NCI-H82 (cell line): ENCODE measurements around the gene HINT2.

Source experiments
- DNase-seq: peaks from one replicate; lab custom pipeline; 2025; lab: John Stamatoyannopoulos, UW

Gene HINT2

DNA sequence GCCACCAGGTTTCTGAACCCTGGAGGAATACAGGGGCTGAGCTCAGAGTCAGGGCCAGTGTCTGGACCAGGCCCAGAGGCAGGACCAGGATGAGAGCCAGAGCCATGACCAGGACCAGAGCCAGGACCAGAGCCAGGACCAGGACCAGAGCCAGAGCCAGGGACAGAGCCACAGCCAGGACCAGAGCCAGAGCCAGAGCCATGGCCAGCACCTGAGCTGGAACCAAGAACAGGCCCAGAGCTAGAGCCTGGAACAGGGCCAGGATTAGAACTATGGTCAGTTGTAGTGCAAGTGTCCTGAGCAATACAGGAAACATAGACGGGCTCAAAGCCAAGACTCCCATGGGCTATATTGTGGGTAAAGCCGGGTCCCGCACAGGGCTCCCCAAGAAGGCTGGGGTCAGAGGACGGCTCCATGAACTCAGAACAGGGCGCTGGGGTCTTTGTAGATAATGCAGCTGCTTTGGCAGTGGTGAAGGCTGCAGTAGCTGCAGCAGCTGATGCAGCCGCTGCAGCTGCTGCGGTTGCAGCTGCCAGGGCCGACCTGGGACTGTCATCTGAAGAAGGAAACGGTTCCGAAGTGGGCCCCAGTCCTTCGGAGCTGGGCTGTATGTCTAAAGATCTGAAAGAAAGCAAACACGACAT lies 3.3 kb downstream of the HINT2 start:
- no peak for DNase-seq

DNA sequence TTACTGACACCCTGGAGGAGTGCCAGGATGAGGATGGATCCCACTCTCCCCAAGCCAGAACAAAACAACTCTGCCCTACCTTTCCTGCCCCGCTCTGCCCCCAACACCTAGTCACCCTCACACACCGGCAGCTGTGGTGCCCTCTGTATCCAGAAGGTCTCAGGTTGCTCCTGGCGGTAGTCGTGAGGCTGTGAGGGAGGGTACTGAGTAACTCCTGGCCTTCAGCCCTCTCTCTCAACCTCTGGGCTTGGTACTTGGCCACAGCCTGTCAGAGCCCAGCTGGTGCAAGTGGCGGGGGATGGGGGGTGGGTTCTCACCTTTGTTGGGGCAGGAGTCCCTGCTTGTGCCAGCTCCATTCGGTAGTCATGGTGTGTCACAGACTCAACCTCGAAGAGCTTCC lies 4.7 kb downstream of the HINT2 start:
- DNase-seq, result no peak

DNA sequence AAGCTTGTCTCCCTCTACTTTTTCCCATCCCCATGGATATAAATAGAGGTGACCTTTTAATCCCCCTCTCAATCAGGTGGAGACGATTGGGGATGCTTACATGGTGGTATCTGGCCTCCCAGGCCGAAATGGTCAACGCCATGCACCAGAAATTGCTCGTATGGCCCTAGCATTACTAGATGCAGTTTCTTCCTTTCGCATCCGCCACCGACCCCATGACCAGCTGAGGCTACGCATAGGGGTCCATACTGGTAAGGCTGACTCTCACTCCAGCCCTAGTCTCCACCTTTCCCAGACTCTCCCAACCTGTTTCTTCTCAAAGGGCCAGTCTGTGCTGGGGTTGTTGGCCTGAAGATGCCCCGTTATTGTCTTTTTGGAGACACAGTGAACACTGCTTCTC lies 6.4 kb downstream of the HINT2 start:
- DNase-seq, result no peak

DNA sequence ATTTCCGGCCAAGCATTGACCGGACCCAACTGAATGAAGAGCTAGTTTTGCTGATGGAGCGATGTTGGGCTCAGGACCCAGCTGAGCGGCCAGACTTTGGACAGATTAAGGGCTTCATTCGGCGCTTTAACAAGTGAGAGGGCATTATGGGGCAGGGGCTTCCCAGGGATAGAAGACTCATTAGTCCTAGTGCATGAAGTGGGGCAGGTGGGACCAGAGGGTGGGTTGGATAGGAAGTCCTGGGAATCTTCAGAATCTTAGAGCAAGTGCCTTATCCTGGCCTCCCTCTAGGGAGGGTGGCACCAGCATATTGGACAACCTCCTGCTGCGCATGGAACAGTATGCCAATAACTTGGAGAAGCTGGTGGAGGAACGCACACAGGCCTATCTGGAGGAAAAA lies 8.7 kb downstream of the HINT2 start:
- no peak for DNase-seq

DNA sequence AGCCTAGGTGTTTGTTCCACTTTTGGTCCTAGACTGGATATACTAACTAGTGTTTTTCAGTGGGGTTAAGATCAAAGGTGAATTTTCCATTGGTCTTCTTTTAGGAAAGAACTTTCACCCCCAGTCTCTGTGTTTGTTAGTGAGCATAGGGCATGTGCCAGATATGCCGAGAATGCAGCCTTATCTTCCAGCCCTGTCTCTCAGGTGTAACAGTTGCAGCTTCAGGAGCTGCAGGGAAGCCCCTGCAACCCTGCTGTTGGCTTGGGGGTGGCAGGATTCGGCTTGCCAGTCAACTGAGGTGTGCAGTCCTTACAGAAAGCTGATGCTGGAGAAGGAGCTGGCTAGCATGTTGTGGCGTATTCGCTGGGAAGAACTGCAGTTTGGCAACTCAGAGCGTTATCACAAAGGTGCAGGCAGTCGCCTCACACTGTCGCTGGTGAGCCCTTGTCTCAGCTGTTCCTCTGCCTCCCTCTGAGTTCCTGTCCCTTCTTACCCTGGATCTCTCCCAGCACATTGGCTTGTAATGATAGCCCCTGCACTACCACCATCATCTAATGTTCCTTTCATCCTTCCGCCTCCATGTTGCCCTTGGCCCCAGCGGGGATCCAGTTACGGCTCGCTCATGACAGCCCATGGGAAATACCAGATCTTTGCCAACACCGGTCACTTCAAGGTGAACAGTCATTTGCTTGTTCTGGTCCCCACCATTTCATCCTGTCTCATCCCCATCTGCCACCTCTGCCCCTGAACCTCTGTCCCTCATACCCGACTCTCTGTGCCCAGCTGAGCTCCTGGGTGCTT lies 13.3 kb downstream of the HINT2 start:
- no peak for DNase-seq

DNA sequence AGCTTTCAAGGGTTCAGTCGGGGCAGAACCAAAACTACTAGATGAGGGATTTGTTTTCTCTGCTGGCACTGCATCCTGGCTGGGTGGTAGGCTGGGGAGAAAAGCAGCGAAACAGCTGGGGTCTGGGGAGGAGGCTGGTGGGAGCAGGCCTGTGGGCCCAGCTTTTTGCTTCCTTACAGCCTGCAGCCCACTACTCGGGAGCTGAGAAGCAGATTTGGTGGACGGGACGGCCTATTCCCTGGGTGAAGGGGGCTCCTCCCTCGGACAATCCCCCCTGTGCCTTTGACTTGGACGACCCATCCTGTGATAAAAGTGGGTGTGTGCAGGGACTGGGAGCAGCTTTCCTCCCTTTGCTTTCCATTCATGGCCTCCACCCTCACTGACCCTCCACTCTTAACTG lies 14.3 kb downstream of the HINT2 start:
- no peak for DNase-seq

DNA sequence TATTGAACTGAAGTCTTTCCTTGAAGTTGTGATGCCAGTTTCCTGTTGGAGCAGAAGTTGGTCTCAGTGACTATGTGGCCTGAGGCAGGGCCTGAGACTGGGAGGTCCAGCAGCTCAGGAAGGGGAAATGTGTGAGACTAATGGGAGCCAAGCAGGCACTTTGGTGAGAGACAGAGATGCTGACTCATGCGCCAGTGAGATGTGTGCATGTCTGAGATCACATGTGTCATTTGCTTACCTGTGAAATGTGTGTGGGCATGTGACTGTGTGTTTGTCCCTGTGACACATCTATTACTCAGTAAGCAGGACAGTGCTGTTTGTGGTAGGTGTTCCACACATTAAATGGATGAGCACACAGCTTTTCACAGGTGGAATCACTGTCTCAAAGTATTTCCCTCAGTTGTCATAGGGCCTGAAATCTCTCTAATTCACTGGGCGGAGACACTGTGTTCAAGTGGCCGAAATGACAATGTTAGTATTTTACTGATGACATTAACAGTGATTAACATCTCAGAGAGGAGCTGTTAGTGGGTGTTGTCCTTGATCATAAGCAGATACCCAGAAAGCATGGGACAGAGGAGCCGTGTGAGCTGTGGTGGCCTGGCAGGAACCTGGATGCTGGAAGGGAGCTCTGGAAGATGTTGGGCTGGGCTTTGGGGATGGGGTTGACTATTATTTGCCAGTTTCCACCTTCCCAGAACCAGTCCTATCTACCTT lies 16.0 kb downstream of the HINT2 start:
- DNase-seq, result no peak

DNA sequence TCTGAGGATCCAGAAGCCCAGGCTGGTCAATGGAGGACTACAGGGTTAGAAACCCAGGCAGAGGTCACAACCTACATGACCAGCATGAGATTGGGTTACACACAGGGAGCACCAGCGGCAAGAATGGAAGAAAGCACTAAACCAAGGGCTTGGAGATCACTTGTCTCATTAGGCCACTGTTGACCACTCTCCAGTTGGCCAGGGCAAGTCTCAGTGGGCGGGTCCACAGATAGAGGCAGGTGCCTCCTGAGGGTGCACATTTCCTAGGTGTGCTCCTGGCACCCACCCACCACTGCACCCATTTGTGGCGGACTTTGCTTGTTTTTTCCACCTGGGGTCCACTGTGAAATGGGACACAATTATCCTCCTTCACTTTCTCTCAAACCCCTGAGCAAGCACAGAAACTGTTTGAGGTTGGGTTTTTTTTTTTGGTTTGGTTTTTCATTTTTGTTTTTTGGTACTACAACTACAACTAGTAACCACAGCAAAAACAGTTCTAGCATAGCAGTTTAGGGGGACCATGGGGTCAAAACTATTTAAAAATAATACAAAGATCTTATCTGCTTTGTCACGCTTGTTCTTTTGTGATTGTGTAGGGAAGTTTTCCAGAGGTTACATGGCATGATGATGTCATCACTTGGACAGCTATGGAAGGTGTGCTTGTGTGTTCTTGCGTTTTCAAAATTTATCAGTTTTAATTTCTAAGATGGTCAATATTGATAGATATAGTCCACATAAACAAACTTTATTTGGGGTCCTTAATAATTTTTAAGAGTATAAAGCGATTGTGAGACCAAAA lies 17.3 kb downstream of the HINT2 start:
- DNase-seq, result no peak

DNA sequence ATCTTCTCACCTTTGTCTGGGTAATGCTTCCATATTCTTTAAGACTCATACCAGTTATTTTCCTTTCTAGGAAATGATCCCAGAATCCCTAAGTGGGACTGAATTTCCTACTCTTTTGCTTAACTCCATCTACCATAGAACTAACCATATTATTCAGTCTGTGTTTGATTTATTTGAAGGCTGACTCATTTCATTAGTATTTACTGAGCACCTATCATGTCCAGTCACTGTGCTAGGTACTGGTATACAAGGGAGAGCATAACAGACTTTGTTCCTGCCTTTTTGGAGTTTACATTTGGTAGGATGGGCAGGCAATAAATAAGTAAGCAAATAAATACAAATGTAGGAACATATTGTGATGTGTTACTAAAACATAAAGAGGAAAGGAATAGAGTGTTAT lies 19.1 kb downstream of the HINT2 start:
- no peak for DNase-seq

DNA sequence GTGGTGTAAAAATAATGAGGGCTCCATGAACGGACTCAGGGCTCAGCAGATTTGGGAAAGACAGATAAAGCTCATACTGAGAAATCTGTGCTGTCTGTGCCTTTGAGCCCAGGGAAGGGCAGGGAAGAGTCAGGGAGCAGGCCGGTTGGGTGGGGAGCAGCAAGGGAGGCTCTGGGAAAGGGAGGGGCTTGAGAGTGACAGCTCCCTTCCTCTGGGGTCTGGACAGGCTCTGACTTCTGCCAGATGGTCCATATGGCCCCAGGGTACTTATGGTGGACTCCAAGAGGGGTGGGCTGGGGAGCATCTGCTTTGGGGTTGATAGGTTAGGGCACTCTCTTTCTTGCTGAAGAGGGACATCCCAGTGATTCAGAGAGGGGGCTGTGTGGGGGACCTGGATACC lies 21.4 kb downstream of the HINT2 start:
- peak; percentile 80 for DNase-seq

DNA sequence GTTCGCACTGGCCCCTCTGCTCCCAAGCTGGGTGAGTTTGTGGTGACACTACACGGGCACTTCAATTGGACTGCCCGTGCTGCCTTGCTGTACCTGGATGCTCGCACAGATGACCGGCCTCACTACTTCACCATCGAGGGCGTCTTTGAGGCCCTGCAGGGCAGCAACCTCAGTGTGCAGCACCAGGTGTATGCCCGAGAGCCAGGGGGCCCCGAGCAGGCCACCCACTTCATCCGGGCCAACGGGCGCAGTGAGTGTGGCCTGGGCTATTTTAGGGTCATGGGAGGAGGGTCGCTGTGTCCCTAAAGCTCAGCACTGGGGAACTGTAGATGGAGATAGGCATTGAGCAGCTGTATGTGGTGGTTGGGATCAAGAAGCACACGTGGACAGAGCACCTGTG lies 22.0 kb downstream of the HINT2 start:
- DNase-seq, result no peak

DNA sequence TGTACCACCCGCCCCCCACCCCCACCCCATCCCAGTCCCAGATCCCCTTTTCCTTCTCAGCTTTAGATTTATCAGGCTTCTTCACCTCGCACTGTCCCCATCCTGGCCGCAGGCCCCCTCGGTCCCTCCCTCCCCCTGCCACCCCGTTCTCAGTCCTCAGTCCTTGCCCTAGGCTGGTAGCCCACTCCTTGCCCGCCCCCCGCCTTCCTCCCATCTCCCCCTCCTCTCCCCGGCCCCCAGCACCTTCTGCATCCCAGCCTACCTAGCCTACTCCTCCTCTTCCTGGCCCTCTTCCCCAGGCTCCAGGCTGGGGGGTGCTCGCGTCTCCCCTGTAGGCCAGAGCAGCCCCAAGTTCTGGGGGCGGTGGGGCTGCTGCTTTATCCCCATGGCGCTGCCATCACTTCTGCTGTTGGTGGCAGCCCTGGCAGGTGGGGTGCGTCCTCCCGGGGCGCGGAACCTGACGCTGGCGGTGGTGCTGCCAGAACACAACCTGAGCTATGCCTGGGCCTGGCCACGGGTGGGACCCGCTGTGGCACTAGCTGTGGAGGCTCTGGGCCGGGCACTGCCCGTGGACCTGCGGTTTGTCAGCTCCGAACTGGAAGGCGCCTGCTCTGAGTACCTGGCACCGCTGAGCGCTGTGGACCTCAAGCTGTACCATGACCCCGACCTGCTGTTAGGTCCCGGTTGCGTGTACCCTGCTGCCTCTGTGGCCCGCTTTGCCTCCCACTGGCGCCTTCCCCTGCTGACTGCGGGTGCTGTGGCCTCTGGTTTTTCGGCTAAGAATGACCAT lies 22.6 kb downstream of the HINT2 start:
- DNase-seq, result no peak

DNA sequence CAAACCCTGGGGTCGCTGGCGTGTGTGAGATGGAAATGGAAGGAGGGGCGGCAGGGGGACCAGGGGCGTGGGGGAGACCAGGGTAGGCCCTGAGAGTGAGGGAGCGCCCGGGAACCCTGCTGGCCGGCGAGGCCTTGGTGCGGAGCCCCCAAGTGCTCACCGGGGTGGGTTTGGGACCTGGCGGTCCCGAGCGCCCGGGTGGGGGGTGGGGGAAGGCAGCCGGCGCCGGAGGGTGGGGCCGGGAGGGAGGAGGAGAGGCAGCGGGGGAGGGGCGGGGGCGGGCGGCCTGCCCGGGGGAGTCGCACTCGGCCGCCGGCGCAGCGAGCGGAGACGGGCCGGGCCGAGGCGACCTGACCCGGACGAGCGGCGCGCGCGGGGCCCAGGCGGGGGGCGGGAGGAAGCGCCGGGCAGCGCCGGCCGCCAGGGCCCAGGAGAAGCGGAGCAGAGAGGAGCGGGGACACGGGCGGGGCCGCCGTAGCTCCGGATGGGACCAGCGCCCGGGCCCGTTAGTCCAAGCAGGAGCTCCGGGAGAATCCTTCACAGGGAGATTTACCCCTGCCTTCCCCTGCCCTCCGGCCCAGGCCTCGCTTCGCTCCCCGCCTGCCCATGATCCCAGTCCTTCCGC lies 23.4 kb downstream of the HINT2 start, which contains the start of gene NPR2:
Gene NPR2 (plus strand): TSS at position 295 of the 625 bp plus-strand sequence. CDS start 818 bp downstream, outside the sequence.
- peak; percentile 68 for DNase-seq

DNA sequence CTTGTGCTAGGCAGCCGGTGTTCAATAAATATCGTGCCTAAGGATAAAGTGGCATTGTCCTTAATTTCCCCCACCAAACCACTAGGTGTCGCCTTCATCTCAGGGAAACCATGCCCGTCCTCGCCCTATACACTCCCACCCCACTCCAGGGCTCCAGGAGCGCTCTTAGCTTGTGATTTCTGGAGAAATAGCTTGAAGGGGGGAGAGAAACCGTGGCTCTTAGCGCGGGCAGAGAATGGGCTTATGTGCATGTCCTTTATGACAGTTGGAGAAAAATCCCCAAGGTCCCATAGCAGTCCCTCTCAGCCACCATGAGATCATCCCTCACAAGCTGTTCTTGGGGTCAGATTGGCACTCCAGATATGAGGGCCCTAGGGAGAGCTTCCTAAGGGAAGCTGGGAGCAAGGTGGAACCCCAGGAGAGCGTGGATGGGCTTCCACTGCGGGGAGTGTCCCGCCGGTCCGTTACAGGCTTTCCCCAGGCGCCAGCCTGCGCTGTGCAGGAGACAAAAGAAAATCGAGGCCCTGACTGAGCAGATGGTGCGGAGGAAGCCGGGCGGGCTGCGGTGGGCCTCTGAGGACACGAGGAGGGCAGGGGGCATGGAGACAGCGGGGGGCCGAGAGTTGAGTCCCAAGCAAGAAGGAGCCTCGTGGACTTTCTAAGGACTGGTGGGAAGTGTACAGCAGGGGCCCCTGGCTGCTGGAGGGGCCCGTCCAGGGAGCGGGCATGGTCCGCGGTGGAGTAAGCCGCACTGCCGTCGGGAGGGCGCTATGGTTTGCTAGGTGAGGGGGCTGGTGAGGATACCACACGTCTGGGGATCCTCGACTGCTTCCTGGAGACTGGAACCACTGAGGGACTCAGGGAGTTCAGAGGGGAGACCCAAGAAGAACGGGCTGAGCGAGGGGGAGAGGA lies 24.2 kb downstream of the HINT2 start:
- DNase-seq, result peak; percentile 93

DNA sequence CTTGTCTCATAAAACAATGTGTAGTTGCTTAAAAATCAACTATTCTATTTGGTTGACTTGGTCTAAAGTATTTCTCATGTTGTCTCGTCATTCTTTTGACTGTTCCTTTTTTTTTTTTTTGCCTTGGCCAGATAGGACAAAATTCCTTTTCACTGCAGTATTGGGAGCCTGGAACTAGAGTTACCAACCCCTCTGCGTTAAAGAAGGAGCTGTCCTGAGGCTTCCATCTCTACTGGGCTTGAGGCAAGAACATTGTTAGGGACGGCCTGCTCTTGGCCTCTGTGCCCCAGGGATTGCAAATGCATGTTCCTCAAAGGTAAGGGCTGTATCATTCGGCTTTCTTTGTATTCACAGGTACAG lies 24.8 kb downstream of the HINT2 start:
- DNase-seq, result no peak

DNA sequence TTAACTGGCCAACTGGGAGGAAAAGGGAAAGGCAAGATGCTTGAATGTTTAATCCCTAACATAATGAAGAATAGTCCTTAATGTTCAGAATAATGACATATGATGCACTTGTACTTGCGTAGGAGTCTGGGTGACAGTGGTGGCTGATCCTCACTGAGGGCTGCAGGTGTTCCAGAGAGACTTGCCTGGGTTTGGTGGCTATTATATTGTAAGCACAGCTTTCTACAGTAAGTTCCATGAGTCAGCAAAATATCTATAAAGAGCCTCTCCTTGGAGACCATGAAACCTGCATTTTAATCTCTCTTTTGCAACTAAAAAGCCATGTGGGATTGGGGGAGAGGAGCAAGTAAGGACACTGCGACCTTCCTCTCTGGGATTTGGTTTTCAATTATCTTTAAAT lies 25.3 kb downstream of the HINT2 start:
- DNase-seq, result peak; percentile 7

DNA sequence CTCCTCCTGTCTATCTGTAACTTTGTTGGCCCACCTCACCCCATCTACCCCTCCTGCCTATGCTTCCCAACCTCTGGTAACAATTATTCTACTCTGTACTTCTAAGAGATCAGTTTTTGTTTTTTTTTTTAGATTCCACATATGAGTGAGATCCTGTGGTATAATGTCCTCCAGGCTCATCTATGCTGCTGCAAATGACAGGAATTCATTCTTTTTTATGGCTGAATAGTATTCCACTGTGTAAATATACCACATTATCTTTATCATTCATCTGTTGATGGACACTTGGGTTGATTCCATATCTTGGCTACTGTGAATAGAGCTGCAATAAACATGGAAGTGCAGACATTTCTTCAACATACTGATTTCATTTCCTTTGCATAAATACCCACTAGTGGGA lies 31.4 kb downstream of the HINT2 start:
- DNase-seq, result no peak

DNA sequence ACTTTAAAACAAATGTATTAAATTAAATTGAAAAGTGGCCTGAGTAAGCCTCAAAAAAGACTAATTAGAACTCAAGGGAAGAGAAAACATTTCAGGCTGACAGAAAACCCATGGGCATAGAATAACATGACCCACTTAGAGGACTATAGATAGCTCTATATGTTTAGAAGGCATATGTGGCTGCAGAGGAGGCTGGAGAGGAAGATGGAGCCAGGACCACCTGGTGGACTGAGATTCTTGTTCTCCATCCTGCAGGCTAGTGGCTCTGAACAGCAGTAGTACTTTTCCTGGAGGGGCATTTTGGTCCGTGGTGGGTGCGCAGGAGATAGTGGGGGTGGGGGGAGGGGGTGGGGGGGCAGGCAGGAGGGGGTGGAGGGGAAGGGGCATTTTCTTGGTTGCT lies 33.8 kb downstream of the HINT2 start:
- no peak for DNase-seq

DNA sequence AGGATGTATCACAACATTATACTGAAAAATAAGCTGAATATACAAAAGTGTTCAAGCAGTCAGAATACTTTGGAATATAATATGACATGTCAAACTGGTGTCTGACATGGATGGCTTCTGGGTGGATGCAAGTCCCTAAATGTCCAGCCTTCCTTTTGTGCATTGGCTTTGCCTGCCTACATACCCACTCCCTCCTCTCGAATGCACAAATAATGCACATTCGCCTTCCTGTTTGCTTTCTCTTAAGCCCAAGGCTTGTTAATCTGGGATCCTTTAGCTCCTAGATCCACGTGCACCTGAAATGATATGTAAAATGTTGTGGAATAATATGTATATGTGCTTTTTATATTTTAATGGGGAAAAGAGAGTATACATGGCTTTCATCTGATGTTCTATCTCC lies 36.3 kb downstream of the HINT2 start:
- DNase-seq, result no peak

DNA sequence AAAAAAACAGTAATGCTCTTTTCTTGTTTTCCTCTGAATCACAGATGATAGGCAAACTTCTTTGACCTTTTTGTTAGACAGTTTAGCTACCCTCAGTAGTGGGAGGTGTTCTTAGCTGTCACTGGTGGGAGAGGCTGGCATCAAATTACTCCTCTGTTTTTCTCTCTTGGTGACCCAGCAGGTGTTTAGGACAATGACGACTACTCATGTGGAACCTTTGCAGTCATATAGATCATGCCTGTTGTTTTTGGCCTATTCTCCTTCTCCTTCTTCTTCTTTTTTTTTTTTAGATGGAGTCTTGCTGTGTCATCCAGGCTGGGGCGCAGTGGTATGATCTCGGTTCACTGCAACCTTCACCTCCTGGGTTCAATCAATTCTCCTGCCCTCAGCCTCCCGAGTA lies 38.8 kb downstream of the HINT2 start:
- DNase-seq, result peak; percentile 7
